Neural crest cell (in vitro differentiated cells): ENCODE measurements around the gene CNGB1. TPM values are rescaled to one million over a fixed set of nuclear protein-coding genes. Genes with fewer than 3 reads are reported as not detected.

Experiments
- DNase-seq: peaks from one replicate; pipeline ENCODE4 v3.0.0; 2021; ENCODE audit warnings: low read depth, mixed read lengths, low spot score
- H3K27ac Mint-ChIP-seq: one replicate; pipeline ENCODE4 v1.8.0; 2021; ENCODE audit warnings: mild to moderate bottlenecking, mixed read lengths; ENCODE audit not compliant: unreplicated experiment
- H3K27me3 Mint-ChIP-seq: 2 replicates; pipeline ENCODE4 v1.8.0; 2021; ENCODE audit warnings: low read depth, mild to moderate bottlenecking, mixed read lengths
- H3K36me3 Mint-ChIP-seq: 2 replicates; pipeline ENCODE4 v1.8.0; 2021; ENCODE audit warnings: low read depth, mild to moderate bottlenecking, mixed read lengths
- H3K4me1 Mint-ChIP-seq: 2 replicates; pipeline ENCODE4 v1.8.0; 2021; ENCODE audit warnings: mixed read lengths
- H3K4me3 Mint-ChIP-seq: one replicate; pipeline ENCODE4 v1.8.0; 2021; ENCODE audit warnings: mild to moderate bottlenecking, mixed read lengths
- H3K9me3 Mint-ChIP-seq: 2 replicates; pipeline ENCODE4 v1.8.0; 2021; ENCODE audit warnings: mixed read lengths
- total RNA-seq: library from RNA; stranded (reverse); gene quantifications from 2 replicates; pipeline ENCODE4 v1.2.1, GENCODE V29; 2021
- TF ChIP-seq, protein P1 (sequence below): fragments of 200-600 bp; sonication (generic); conservative IDR thresholded peaks from 2 replicates; pipeline ENCODE4 v1.5.0; 2021; ENCODE audit warnings: antibody characterized with exemption, mild to moderate bottlenecking

Gene CNGB1
- total RNA-seq, 1 donor from 2014 or later = 0.21 TPM

DNA sequence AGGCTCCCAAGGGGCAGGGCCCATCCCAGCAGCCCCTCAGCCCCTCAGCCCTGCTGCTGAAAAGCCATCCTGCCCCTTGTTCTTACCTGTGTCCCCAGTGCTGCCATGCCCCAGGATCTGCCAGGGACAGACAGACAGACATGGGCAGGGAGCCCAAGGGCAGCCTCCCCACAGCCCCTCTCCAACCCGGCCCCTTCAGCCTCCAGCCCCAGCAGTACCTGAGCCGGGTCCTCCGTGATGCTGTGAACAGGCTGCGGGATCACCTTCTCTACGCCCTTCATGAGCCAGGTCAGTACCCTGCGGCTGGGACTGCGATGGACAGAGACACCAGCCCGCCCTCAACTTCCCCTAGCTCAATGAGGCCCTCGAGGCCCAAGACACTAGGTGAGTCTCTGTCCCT, 8.2 kb downstream of the CNGB1 start:
- TF ChIP-seq, protein P1, sequence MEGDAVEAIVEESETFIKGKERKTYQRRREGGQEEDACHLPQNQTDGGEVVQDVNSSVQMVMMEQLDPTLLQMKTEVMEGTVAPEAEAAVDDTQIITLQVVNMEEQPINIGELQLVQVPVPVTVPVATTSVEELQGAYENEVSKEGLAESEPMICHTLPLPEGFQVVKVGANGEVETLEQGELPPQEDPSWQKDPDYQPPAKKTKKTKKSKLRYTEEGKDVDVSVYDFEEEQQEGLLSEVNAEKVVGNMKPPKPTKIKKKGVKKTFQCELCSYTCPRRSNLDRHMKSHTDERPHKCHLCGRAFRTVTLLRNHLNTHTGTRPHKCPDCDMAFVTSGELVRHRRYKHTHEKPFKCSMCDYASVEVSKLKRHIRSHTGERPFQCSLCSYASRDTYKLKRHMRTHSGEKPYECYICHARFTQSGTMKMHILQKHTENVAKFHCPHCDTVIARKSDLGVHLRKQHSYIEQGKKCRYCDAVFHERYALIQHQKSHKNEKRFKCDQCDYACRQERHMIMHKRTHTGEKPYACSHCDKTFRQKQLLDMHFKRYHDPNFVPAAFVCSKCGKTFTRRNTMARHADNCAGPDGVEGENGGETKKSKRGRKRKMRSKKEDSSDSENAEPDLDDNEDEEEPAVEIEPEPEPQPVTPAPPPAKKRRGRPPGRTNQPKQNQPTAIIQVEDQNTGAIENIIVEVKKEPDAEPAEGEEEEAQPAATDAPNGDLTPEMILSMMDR = no peak

DNA sequence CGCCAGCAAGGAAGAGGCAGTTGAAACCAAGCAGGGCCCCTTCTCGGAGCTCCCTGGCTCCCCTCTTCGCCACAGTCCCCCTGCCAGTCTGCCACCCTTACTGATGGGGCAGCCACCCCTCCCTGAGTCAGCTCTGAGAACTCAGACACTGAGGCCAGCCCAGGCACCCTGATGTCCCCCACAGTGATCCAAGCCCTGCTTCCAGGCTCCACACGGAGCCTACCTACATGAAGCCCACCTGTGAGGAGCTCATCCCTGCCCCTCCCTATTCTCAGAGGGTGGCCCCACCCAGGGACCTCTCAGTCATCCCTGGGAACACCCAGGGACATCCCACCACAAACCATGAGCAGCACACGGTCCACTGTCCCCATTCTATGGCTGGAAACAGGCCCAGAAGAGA, 8.9 kb downstream of the CNGB1 start:
- H3K9me3 Mint-ChIP-seq = no peaks in the 10 kb centered on the region
- no peak overlapping the region for H3K27ac Mint-ChIP-seq
- no peak overlapping the region for H3K4me3 Mint-ChIP-seq
- H3K4me1 Mint-ChIP-seq = no peaks in the 10 kb centered on the region
- no peak for DNase-seq
- TF ChIP-seq, protein P1 = no peak
- no peaks in the 10 kb centered on the region for H3K36me3 Mint-ChIP-seq
- no peaks in the 10 kb centered on the region for H3K27me3 Mint-ChIP-seq

More for the DNA sequence above, 8.2 kb downstream of the CNGB1 start:
- no peaks in the 10 kb centered on the region for H3K9me3 Mint-ChIP-seq
- no peak overlapping the region for H3K4me3 Mint-ChIP-seq
- no peaks in the 10 kb centered on the region for H3K27me3 Mint-ChIP-seq
- no peaks in the 10 kb centered on the region for H3K4me1 Mint-ChIP-seq
- DNase-seq = no peak
- H3K36me3 Mint-ChIP-seq = no peaks in the 10 kb centered on the region
- no peak overlapping the region for H3K27ac Mint-ChIP-seq

DNA sequence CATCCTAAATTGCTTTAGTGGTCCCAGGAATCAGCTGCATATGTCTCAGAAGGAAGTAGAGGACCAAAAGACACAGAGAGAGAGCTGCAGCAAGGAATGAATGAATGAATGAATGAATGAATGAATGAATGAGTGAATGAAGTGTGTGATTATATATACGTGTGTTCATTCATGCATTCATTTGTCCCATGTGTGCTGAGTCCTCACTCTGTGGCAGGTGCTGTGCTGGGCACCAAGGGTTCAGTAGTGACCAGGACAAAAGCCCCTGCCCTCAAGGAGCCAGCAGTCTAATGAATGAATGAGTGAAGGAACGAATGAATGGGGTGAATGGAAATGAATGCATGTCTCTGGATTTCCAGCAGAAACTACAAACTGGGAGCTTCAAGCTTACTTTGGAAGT, 9.4 kb downstream of the CNGB1 start:
- no peaks in the 10 kb centered on the region for H3K9me3 Mint-ChIP-seq
- H3K4me1 Mint-ChIP-seq = no peaks in the 10 kb centered on the region
- TF ChIP-seq, protein P1 = no peak
- no peak overlapping the region for H3K4me3 Mint-ChIP-seq
- DNase-seq = no peak
- no peaks in the 10 kb centered on the region for H3K27me3 Mint-ChIP-seq
- H3K36me3 Mint-ChIP-seq = no peaks in the 10 kb centered on the region
- no peak overlapping the region for H3K27ac Mint-ChIP-seq

DNA sequence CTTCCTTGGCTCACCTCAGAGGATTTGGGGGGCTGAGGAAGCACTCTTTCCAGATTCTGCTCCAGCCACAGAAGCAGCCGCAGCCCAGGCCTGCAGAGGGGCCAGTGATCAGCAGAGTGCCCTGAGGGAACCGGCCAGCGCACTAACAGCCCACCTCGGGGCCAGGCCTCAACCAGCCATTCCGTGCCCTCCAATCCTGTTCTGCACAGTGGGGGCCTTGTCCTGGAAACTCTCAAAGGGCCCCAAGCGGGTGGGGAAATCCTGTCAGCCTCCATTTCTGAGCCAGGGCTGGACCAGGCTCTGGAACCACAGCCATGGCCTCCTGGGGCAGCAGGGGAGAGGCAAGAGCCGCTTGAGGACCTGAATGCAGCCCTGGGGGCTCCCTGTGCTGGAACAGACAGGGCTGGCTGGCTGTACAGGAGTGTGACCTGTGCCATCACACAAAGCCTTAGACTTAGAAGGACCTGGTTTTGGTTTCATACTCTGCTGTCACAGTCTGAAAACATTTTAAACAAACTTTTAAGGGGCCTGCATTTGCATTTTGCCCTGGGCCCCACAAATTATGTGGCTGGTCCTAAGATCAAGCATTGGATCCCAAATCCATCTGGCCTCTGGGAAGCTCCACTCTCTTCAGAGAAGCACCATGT, 10.0 kb downstream of the CNGB1 start:
- Mint-ChIP-seq H3K4me1 (no peaks in the 10 kb centered on the region), H3K36me3 (no peaks in the 10 kb centered on the region), H3K27ac (no peak overlapping the region), H3K4me3 (no peak overlapping the region), H3K27me3 (no peaks in the 10 kb centered on the region), H3K9me3 (no peaks in the 10 kb centered on the region)
- TF ChIP-seq, protein P1 = no peak
- DNase-seq = no peak

DNA sequence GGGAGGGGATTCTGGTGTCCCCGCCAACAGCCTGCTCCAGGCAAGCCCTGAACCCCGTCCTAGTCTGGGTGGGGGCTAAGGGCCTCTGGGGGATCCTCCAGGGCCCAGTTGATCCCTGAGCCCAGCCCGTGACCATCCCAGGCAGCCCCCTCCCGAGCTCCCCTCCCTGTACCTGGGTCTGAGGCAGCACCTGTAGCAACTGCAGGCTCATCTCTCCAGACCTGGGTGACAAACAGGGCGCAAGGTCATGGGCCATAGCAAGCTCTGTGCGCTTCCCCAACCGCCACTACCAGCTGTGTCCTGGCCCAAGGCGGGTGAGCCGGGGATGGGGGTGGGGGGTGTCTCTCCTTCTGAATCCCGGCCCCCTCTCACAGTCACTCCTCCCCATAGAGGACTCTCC, 10.6 kb downstream of the CNGB1 start:
- no peak for DNase-seq

More for the DNA sequence above, 10.6 kb downstream of the CNGB1 start:
- Mint-ChIP-seq H3K27me3 (no peaks in the 10 kb centered on the region), H3K4me3 (no peak overlapping the region), H3K4me1 (no peaks in the 10 kb centered on the region), H3K36me3 (no peaks in the 10 kb centered on the region), H3K9me3 (no peaks in the 10 kb centered on the region), H3K27ac (no peak overlapping the region)
- TF ChIP-seq, protein P1 = no peak
